IPS DF 4.7 (cell line): Measurements from ENCODE around the gene ADK.
"Not testable (repeated sequence)": the region's sequence is repeated elsewhere in the genome, so short reads cannot be mapped to it uniquely, and the experiment has no call there.

Source experiments
- DNase-seq: peaks from one replicate; pipeline ENCODE4 v3.0.0-alpha.2; 2013; ENCODE audit warnings: low spot score; ENCODE audit errors: extremely low read depth

The ADK gene

DNA sequence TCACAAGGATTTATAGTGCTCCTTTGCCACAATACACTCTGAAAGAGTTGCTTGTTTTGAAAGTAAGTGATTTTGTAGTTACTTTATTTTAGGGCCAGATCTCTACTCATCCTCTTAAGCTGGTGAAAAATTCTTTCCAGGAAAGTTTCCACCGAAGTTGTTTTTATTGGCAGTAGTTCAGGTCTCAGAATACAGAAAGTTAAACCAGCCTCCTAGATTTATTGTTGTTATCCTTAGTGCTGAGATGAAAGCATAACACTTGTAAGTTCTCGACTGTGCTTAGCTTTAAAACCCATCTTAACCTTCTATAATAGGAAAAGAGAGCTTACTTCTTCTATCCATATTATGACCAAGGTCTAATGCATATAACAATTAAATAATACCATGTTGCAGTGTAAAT lies 5.9 kb upstream of the ADK start:
- no peak for DNase-seq

DNA sequence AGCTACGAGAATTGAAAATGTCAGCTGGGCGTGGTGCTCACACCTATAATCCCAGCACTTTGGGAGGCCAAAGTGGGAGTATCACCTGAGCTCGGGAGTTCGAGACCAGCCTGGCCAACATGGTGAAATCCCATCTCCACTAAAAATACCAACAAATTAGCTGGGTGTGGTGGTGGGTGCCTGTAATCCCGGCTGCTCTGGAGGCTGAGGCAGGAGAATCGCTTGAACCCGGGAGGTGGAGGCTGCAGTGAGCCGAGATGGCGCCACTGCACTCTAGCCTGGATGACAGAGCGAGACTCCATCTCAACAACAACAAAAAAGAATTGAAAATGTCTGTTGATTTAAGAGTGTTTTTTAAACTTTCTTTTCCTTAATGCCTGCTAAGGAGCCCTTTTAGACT lies 4.0 kb upstream of the ADK start:
- not testable (repeated sequence) for DNase-seq

DNA sequence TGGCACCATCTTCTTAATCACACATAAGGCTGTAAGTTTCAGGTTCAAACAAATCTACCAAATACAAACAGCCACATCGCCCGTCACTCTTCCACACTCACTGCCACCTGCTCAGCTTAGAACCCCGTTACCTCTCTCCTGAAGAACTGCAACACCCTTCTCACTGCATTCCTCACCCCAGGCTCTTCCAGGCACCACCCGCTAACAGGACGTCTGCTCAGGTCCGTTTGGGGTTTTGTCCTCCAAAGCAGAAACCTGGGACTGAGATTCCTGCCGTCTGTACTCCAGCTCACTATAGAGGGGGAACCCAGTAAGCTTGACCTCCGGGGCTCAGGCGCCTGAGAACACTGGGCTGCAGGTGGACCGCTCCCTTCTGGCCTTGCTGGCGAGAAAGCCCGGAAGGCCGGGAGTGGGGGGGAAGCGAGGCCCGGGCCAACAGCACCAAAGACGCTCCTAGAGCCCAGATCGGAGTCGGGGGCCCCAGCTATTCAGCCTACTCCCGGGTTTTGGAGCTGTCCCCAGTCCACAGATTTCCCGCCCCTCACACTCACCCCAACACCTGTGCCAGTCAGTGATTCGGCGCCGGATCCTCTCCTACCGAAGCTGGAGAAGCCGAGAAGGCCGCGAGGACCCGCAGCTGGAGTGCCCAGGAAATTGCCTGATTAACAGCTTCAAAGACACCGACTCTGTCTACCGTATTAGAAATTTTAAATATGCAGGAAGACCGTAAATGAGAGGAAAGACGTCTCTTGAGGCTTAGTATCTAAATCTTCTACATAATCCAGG lies 624 bp upstream of the ADK start, which contains the start of gene AP3M1:
Gene AP3M1 (minus strand): TSS at position 625 of the 786 bp plus-strand sequence. CDS start 12,449 bp downstream, outside the sequence.
- DNase-seq: no peak

DNA sequence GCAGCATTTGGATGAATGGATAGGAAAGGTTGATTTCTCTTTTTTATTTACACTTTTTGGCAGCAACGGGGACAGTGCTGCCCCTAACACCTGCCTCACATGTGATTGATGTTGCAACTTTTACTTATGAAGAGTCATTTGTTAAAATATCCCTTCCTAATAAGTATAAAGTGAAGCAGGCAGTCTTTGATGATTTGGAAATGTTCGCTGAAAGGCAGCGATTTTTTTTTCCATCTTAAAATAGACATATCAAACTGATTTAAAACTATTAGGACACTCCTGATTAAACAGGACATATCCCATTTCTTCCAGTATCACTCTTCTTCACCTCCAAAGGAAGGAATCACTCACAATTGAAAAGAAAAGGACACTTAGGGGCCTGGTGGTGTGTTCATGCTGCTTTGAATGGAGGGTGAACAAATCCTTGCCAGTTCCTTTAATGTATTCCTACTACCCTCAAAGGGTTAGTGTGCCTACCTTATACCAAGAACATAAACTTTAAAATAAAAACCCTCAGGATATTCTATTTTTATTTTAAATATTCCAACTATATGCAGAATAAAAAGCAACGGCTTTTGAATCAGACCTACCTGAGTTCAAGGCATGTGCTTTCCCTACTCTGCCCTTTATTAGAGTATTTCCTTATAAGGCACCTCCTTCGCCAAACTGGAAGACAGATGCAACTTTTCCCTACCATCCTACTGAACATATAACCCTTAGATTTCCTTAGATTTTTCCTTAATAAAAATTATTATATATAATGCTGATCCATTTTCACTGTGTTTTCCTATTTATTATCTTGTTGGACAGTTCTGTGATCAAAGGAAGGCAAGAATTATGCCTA lies 1.1 kb downstream of the ADK start:
- no peak for DNase-seq

DNA sequence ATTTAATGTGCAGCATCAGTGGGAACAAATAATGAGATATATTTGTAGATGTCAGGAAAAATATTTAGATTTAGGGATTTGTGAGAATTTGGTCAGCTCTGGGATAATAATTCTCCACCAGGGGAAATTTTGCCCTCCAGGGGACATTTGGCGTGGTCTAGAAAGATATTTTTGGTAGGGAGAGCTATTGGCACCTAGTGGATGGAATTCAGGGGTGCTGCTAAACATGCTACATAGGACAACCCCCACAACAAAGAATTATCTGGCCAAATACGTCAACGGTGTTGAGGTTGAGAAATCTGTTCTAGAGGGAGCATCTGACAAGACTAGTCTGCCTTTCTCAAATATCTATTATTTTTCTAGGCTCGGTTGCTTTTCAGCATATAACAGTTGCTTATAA lies 2.1 kb downstream of the ADK start:
- DNase-seq: no peak

DNA sequence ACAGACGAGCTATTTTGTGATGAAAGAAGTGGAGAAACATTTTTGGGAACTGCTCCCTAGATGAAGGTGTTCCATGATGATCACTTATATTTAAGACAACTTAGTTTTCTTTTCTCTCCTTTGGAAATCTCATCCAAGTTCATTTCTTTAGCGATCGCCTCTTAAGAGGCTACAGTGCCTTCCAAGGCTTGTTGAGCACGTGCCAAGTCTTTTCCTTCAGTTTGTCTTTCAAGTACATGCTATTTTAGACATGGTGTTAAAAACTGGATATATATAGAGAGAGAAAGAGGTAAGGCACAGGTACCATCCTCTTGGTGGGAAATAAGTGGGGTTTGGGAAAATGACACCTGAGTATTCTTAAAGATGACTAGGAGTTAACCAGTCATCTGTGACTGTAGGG lies 2.7 kb downstream of the ADK start:
- no peak for DNase-seq

DNA sequence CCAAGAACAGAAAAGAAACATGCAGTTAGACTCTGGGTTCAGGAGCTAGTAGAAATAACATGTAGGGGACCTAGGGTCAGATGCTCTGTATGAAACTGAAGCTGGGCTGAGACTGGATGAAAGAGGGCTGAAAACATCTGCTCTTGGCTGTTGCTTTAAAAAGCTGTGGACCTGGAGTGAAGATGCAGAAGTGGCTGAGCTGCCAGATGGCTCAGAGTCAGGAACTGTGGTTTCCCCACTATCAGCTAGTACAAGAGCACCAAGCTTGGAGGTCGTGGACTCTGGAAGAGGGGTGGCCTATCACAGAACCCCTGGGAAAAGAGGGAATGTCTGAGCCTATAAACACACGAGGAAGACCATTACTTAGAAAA lies 5.9 kb downstream of the ADK start:
- no peak for DNase-seq

DNA sequence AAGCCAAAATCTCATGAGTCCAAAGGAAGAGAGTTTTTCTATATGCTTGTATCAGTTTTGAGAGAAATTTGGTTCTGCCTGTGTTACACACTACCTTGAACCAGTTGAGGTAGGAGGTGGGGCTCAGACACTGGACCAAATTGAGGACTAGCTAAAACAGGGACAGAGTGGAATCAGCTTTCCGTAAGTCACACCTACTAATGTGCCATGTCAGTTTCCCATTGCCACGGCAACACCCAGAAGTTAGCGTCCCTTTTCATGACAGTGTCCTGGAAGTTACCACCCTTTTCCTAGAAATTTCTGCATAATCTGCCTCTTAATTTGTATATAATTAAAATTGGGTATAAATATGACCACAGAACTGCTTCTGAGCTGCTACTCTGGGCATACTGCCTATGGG lies 9.0 kb downstream of the ADK start:
- no peak for DNase-seq

DNA sequence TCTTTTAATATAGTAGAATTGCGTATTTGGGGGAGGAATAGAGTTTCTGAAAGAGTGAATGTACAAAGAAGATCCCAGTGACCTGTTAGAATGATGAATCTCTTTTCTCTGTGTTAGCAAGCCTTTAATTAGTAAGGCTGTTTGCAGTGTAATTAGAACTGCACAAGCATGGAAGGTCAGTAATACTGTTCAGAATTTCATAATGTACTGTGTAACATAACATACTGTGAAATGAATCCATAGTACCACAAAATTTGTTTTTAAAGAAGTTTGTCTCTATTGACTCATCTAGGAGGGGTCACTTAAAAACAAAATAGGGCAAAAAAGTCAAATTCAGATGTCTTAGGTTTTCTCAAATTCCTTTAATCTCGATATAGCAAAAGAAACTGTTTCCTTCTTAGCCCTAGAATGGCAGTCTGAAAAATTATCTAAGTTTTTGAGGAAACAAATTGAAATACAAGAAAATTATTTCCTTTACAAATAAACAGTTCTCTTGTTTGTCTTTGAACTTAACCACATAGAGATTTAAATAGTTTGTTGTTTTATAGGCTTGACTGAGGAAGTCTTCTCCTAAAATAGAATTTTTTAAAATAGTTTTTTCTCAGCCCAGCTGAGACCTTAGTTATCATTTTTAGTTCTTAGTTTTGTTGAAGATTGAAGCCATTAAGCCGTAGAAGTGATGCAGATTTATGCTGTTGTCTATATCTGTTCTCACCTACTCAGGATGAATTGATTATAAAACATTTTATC lies 12.5 kb downstream of the ADK start:
- DNase-seq: no peak

DNA sequence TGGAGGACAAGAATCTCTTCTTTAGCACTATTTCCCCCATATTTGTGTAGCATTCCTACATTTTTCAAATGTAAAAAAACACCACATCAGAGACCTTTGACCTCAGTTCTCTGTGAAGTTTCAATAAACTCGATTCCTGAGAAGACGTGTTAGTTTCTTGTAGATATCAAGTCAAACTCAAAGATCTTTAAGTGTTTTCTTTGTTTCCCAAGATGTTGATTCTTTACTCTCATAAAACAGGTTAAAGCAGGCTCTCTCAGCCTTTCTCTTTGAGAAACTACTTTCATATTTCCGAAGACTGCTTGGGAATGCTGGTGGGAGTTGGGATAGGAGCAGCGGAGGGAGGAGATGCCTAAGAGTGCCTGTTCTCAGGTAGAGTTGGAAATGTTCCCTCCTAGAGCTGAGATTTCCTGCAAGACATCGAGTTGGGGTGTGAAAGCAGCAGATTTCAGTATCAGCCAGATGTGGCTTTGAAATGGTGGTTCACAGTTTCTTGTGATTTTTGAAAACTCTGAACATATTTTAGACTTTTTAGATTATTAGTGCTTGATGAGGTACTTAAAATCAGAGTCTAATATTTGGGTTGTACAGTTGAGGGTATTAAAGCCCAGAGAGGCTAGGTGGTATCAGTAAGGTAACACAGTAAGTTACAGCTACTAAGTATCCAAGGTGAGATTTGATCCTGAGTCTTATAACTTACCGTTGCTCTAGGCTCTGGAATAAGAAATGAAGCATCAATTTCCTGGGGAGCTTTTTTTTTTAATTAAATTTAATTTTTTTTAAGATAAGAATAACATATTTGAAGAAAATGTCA lies 13.9 kb downstream of the ADK start:
- DNase-seq: no peak

DNA sequence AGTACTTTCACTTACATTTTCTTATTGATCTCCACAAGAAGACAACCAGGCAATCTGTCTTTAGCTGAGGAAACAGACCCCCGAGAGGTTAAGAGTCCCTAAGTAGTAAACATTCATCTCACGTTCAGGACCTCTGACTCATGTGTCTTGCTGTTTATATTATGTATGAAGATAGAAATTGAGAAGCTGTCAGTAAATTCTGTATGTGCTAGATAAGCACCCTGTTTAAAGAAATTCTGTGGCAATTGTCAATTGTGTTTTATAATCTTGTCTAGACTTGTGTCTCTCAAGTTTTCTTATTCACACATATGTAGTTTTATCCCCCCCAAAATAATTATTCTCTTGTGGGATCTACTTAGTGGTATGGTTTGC lies 14.5 kb downstream of the ADK start:
- DNase-seq: no peak

DNA sequence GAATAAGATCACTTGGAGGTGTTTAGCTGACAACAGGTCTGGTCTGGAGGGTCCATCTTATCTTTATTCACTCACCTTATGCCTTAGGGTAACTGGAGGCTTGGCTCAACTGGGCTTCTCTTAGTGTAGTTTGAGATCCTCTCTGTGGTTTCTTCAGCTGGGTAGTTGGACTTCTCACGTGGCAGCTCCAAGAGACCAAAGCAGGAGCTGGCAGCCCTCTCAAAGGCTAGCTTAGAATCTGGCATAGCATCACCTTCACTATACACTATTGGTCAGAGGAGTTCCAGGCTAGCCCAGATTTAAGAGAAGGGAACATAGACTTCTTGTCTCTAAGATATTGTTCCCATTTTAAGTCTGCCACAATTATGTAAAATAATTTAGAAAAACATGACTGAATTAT lies 16.4 kb downstream of the ADK start:
- no peak for DNase-seq

DNA sequence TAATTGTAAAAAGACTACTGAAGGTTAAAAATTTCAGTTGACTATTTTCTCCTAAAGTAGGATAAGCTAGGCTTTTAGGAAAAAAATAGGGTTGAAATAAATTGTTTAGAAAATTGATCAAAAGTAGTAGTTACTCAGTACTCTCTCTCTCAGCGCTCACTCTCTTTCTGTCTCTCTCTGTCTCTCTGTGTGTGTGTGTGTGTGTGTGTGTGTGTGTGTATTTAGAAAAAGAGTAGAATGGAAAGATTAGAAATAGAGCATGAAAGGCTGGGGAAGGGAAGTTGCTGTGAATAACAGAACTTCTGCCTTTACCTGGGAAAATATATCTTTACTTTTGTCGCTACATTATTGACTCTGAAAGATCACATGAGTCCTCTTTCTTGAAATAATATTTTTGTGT lies 20.6 kb downstream of the ADK start:
- no peak for DNase-seq

DNA sequence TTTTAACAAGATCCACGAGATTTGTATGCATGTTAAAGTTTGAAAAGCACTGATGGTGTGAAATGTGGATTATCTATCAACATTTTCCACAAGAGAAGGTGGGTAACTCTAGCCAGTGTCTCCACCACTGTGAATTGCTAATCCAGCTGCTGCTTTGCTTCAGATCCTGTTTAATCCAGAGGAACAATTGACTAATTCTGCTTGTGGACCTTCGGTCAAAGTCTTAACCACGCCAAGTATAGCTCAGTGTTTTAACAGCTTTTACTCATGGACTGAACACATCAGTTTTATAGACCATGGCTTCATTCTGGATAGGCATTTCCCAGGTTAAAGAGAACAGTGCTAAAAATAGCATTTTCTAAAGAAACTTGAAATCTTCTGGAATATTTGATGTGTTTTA lies 23.5 kb downstream of the ADK start:
- no peak for DNase-seq

DNA sequence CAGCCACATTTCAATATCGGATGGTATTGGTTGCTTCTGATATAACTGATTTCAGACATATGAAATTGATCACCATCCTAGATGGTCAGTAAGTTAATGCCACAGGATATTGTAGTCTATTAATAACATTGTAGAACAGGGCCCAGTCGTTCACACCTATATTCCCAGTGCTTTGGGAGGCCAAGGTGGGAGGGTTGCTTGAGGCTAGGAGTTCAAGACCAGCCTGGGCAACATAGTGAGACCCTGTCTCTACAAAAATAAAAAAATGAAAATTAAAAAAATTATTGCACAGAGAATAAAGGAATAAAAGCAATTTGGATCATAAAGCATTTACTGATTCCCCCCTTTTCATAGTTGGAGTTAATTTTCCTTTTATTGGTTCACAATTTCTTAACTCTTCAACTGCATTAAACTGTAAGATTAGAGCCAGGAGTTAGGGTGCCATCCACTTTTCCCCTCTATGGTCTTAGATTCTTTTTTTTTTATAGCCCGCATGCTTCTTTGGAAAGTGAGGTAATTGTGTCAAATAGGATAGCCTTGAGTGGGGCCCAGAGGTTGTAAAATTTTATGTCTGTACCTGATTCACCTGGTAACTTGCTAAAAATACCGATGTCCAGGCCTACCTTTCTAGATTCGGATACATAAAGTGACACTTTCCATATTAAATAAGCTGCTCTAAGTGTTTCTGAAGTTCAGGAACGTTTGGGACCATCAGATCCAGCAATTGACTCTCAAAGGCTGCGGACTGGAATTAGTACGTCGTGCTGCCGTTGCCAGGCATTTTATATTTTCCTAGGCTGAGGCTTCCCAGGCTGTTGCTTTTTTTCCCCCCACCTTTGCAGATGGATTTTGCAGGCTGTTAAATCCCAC lies 24.7 kb downstream of the ADK start:
- DNase-seq: no peak

DNA sequence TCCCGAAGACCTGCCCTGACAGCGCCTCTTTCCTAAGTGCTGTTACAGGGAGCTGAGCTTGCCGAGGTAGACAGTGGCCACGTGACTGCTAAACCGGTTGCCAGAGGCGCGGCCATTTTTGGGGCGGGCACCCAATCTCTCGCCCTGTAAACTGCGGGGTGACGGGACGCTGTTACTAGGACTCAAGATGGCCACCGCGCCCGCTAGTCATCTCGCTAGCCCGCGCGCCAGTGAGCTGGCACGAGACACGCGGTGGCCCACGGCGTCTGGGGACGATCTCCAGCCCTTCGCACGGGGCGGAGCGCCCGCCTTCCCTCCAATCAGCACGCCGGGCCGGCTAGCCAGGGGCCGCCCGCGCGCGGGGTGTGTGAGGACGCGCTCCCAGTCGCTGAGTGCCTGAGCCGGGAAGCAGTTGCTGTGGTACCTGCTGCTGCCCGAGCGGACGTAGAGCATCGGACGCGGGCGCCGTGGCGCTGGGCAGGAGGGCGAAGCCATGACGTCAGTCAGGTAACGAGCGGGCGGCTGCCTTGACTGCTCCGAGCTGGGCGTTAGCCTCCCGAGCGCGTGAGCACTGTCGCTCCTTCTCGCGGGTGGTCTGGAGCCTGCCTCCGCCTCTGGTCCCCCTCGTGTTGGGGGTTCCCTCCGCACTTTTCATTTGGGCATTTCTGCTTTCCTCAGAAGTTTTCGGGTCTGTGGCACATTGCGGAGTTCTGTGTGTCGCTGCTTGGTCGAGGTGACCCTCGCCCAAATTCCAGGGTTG lies 25.5 kb downstream of the ADK start:
- peak; percentile 81 for DNase-seq

DNA sequence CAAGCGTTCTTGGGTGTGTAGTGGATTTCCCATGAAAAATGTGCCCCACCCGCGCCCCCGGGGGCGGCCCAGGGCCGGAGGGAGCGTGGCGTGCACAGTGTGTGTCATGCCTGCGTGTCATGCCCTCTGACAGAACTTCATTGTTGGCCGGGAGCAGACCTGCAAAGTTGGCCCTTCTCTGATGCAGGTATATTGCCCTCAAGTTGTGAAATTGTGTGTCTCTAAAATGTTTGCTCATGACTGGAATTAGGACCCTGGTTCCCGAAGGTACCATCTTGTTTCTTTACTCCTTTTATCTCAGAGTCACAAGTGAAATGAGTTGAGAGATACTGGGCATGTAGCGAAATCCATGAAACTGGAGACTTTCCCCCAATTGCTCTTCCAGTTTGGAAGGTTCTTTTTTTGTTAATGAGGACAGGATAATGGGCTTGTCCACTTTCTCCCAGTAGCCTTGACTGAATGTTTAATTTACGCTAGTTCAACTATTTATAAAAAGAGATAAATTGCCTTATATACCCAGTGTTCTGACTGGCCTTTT lies 26.2 kb downstream of the ADK start:
- no peak for DNase-seq

DNA sequence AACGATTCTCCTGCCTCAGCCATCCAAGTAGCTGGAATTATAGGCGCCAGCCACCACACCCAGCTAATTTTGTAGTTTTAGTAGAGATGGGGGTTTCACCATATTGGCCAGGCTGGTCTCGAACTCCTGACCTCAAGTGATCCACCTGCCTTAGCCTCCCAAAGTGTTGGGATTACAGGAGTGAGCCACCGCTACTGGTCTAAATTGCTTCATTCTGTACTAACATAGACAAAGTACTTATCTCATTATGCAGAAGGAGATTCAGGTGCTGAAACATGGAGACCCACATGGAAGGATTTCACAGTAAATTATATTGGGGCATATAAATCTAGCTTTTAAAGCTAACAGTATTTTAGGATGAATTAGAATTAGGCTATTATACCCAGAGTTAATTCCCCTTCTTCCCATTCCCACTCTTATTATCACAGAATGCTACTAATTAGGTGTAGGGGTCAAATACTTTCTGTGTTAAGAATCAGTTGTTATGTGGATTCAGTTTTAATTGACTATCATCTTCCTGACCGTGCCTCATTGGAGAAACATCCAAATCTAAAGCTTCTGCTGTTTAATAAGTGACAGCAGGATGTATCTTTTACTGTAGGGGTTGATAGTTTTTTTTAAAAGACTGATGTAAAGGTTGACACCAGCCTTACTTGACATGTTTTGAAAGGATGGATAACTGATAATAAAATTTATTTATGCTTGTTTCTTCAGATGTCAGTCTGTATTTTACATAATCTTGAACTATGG lies 27.2 kb downstream of the ADK start:
- no peak for DNase-seq
